IMR-90 (cell line): ENCODE measurements around the gene CMTM8.

Source experiments
- CEBPB ChIP-seq: IDR thresholded peaks from 2 replicates; pipeline ENCODE4 v1.6.1; 2012; ENCODE audit warnings: low read depth, low read length, improper control_type of control experiment
- CHD1 ChIP-seq: IDR thresholded peaks from 2 replicates; pipeline ENCODE4 v1.6.1; 2012; ENCODE audit warnings: low read depth, low read length, improper control_type of control experiment
- CTCF ChIP-seq: conservative IDR thresholded peaks from 2 replicates; pipeline ENCODE4 v1.5.1; 2012; ENCODE audit warnings: mild to moderate bottlenecking, low read depth, low read length, improper control_type of control experiment
- MAFK ChIP-seq: IDR thresholded peaks from 2 replicates; pipeline ENCODE4 v1.6.1; 2012; ENCODE audit warnings: low read depth, low read length, improper control_type of control experiment
- MXI1 ChIP-seq: IDR thresholded peaks from 2 replicates; pipeline ENCODE4 v1.6.1; 2012; ENCODE audit warnings: low read depth, mild to moderate bottlenecking, low read length, moderate library complexity, borderline replicate concordance
- POLR2A ChIP-seq: IDR thresholded peaks from 2 replicates; pipeline ENCODE4 v1.6.1; 2012; ENCODE audit warnings: mild to moderate bottlenecking, low read depth, low read length
- RAD21 ChIP-seq: IDR thresholded peaks from 2 replicates; pipeline ENCODE4 v1.6.1; 2012; ENCODE audit warnings: low read length, improper control_type of control experiment
- RFX5 ChIP-seq: IDR thresholded peaks from 2 replicates; pipeline ENCODE4 v1.8.0; 2012; ENCODE audit warnings: low read depth, mild to moderate bottlenecking, low read length, moderate library complexity
- SMC3 ChIP-seq: fragments of 150-350 bp; IDR thresholded peaks from 2 replicates; pipeline ENCODE4 v1.6.1; 2016; ENCODE audit warnings: low read depth, mild to moderate bottlenecking, antibody characterized with exemption, low read length, moderate library complexity
- TF ChIP-seq, protein P1 (sequence below): fragments of 150-350 bp; IDR thresholded peaks from 2 replicates; pipeline ENCODE4 v1.6.1; 2016; ENCODE audit warnings: low read depth, mild to moderate bottlenecking, low read length, moderate library complexity, borderline replicate concordance
- TF ChIP-seq, protein P2 (sequence below): fragments of 150-350 bp; IDR thresholded peaks from 2 replicates; pipeline ENCODE4 v1.6.1; 2017; ENCODE audit warnings: mild to moderate bottlenecking, antibody characterized with exemption, low read length, low read depth

DNA sequence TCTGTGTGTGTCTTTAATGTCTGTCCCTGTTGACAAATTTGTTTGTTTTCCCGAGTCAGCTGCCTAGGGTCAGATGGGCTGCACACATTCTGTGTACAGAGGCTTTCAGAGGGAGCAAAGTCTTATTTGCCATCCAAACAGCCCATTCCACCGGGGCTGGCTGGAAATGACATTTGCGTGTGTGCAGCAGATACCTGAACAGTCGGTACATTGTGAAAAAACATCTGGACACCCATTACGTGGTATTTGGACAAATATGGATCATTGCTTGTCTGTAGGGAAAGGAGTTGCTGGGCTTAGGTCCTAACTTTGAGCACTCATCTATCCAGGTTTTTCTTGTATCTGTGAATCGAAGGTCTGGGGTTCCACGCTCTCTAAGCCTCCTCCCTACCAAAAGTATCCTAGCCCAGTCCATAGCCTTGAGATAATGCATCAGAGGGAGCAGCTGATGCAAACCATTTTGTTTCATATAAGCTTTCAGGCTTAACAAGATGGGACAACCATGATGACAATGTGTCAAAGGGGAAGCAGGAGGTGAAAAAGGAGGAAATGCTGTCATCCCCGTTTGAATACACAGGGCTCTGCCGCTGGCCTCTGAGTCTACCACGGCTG lies 22.2 kb upstream of the CMTM8 start:
- TF ChIP-seq CHD1, result no peak
- no peak for TF ChIP-seq CTCF
- TF ChIP-seq POLR2A, result no peak
- TF ChIP-seq, protein P1, sequence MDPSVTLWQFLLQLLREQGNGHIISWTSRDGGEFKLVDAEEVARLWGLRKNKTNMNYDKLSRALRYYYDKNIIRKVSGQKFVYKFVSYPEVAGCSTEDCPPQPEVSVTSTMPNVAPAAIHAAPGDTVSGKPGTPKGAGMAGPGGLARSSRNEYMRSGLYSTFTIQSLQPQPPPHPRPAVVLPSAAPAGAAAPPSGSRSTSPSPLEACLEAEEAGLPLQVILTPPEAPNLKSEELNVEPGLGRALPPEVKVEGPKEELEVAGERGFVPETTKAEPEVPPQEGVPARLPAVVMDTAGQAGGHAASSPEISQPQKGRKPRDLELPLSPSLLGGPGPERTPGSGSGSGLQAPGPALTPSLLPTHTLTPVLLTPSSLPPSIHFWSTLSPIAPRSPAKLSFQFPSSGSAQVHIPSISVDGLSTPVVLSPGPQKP, result no peak
- TF ChIP-seq, protein P2, sequence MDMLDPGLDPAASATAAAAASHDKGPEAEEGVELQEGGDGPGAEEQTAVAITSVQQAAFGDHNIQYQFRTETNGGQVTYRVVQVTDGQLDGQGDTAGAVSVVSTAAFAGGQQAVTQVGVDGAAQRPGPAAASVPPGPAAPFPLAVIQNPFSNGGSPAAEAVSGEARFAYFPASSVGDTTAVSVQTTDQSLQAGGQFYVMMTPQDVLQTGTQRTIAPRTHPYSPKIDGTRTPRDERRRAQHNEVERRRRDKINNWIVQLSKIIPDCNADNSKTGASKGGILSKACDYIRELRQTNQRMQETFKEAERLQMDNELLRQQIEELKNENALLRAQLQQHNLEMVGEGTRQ, result no peak
- no peak for TF ChIP-seq MAFK
- TF ChIP-seq CEBPB, result no peak
- TF ChIP-seq MXI1, result no peak
- no peak for TF ChIP-seq RAD21
- no peak for TF ChIP-seq RFX5
- TF ChIP-seq SMC3, result no peak
